Esophagus muscularis mucosa (tissue), 4 donors: ENCODE measurements around the gene PARD6B. TPM values are rescaled to one million over a fixed set of nuclear protein-coding genes. Genes with fewer than 3 reads are reported as not detected.

ENCODE experiments used
- DNase-seq: peaks from one replicate; pipeline ENCODE4 v3.0.0-alpha.2; 2017; ENCODE audit errors: extremely low spot score
- H3K27ac ChIP-seq, 4 donors: fragments of 200-600 bp; sonication (generic); replicated peaks in 1 of 4; 1 replicate in 3 of 4; 2 replicates in 1 of 4; pipeline ENCODE4 v1.5.1; 2016 to 2019; ENCODE audit warnings: mild to moderate bottlenecking in 1 of 4
- H3K27me3 ChIP-seq, 4 donors: fragments of 200-600 bp; sonication (generic); one replicate each; pipeline versions ENCODE4 v1.5.1 to v1.6.0; 2016 to 2019
- H3K36me3 ChIP-seq, 4 donors: fragments of 200-600 bp; sonication (generic); one replicate each; pipeline ENCODE4 v1.5.1; 2016 to 2019
- H3K4me1 ChIP-seq, 4 donors: fragments of 200-600 bp; sonication (generic); one replicate each; pipeline ENCODE4 v1.5.1; 2016 to 2019
- H3K4me3 ChIP-seq, 4 donors: fragments of 200-600 bp; sonication (generic); 1 replicate in 2 of 4; 2 replicates in 2 of 4; pipeline ENCODE4 v1.5.1; 2016 to 2019; ENCODE audit warnings: mild to moderate bottlenecking in 4 of 4, moderate library complexity in 1 of 4
- H3K9me3 ChIP-seq, 4 donors: fragments of 200-600 bp; sonication (generic); 1 replicate in 3 of 4; 2 replicates in 1 of 4; pipeline ENCODE4 v1.5.1; 2016 to 2019
- CTCF ChIP-seq, 3 experiments: fragments of 200-600 bp in 2 of 3; fragments of 450-650 bp in 1 of 3; sonication (generic) in 2 of 3; IDR thresholded peaks; one replicate each; pipeline ENCODE4 v1.5.1; 2017 to 2019; ENCODE audit warnings: antibody characterized with exemption in 3 of 3, mild to moderate bottlenecking in 2 of 3, moderate library complexity in 1 of 3
- EP300 ChIP-seq: sonication (generic); formaldehyde crosslinking; IDR thresholded peaks from one replicate; pipeline ENCODE4 v1.6.1; 2017; ENCODE audit warnings: antibody characterized with exemption
- POLR2A ChIP-seq: fragments of 450-650 bp; IDR thresholded peaks from one replicate; pipeline ENCODE4 v1.6.1; 2017; ENCODE audit warnings: antibody characterized with exemption, moderate library complexity, mild to moderate bottlenecking, low read depth
- POLR2AphosphoS5 ChIP-seq, 2 donors: sonication (generic); formaldehyde crosslinking; IDR thresholded peaks; one replicate each; pipeline ENCODE4 v1.6.1; 2017; ENCODE audit warnings: antibody characterized with exemption in 2 of 2
- WGBS: methylation state at CpG from one replicate; pipeline ENCODE4 v1.1.5; 2018; 5-methylcytosine and 5-hydroxymethylcytosine counted together
- intact Hi-C: fragments of 100-400 bp; cut with DNase I; formaldehyde crosslinking; loops from one replicate; pipeline ENCODE4 v1.15.1; 2023
- total RNA-seq, 4 donors: library from RNA; depleted of rRNA; stranded (reverse); fragments of >200 nt; gene quantifications; one replicate each; pipeline versions ENCODE4 v1.1.0 to v1.2.1, GENCODE V29; 2016

Gene PARD6B
- 1 to 10 TPM in 3 of 4 donors, under 1 TPM in 1; 0.99 to 4.2 (median 2.8) TPM for total RNA-seq

GRCh38 chr20:50731055-50731929 is at the start of gene PARD6B:
PARD6B (plus strand) TSS chr20:50731580; CDS start chr20:50731787, 207 bp downstream.
- Histone ChIP-seq H3K36me3 (no peaks in the 10 kb centered on the region), H3K4me1 (peaks cover 17 to 23% (median 20%) of the 10 kb centered on the region in 4 donors), H3K27me3 (no peaks in the 10 kb centered on the region), H3K9me3 (no peaks in the 10 kb centered on the region), H3K27ac (peak within 1 kb of the TSS; percentile 62 to 84 (median 77)), H3K4me3 (peak within 1 kb of the TSS; percentile 76 to 91 (median 84))
- TF ChIP-seq POLR2AphosphoS5 (IDR thresholded peaks at IDR 0.05) (peak; percentile 53 to 89), EP300 (no peak)
- peak; percentile 97 for DNase-seq
- intact Hi-C loops: no loop called here
- no CpG with 5 or more reads among the region's 114 CpGs for WGBS

GRCh38 chr20:50682065-50682464 is 49.3 kb upstream of the PARD6B start:
- H3K9me3 ChIP-seq: no peaks in the 10 kb centered on the region
- 76% methylated on average over 4 of the region's 4 CpGs for WGBS
- no peak for TF ChIP-seq POLR2A
- no peak for TF ChIP-seq CTCF (IDR thresholded peaks at IDR 0.05)
- no peak for TF ChIP-seq POLR2AphosphoS5 (IDR thresholded peaks at IDR 0.05)
- TF ChIP-seq EP300: no peak

GRCh38 chr20:50682947-50683530 is 48.3 kb upstream of the PARD6B start:
- Histone ChIP-seq H3K9me3 (no peaks in the 10 kb centered on the region), H3K4me3 (no peak overlapping the region), H3K27me3 (no peaks in the 10 kb centered on the region), H3K36me3 (no peaks in the 10 kb centered on the region), H3K4me1 (peaks cover 0 to 12% (median 7%) of the 10 kb centered on the region in 4 donors), H3K27ac (no peak overlapping the region)
- 92% methylated on average over 8 of the region's 8 CpGs for WGBS
- TF ChIP-seq CTCF (IDR thresholded peaks at IDR 0.05) (no peak), POLR2AphosphoS5 (IDR thresholded peaks at IDR 0.05) (no peak), EP300 (no peak), POLR2A (no peak)
- no peak for DNase-seq
- intact Hi-C loops: no loop called here

More at GRCh38 chr20:50682065-50682464, 49.3 kb upstream of the PARD6B start:
- intact Hi-C loops: no loop called here
- no peak overlapping the region for H3K4me3 ChIP-seq
- no peak for DNase-seq
- H3K27ac ChIP-seq: no peak overlapping the region
- H3K36me3 ChIP-seq: no peaks in the 10 kb centered on the region
- peaks cover 0 to 9% (median 8%) of the 10 kb centered on the region in 4 donors for H3K4me1 ChIP-seq
- no peaks in the 10 kb centered on the region for H3K27me3 ChIP-seq

GRCh38 chr20:50683570-50683969 is 47.8 kb upstream of the PARD6B start:
- Histone ChIP-seq H3K27ac (no peak overlapping the region), H3K4me3 (no peak overlapping the region), H3K27me3 (no peaks in the 10 kb centered on the region), H3K36me3 (no peaks in the 10 kb centered on the region), H3K4me1 (peaks cover 0 to 12% (median 1%) of the 10 kb centered on the region in 4 donors), H3K9me3 (no peaks in the 10 kb centered on the region)
- intact Hi-C loops: no loop called here
- DNase-seq: no peak
- TF ChIP-seq EP300 (no peak), CTCF (IDR thresholded peaks at IDR 0.05) (no peak), POLR2AphosphoS5 (IDR thresholded peaks at IDR 0.05) (no peak), POLR2A (no peak)
- 97% methylated on average over 4 of the region's 6 CpGs for WGBS

- 53% methylated on average over 10 of the region's 10 CpGs for WGBS
These were observed 44.6 kb upstream of the PARD6B start for GRCh38 chr20:50686821-50687220.

More at GRCh38 chr20:50686821-50687220, 44.6 kb upstream of the PARD6B start:
- no peak for DNase-seq
- Histone ChIP-seq H3K9me3 (no peaks in the 10 kb centered on the region), H3K27me3 (peaks cover 0 to 22% (median 3%) of the 10 kb centered on the region in 4 donors), H3K4me3 (no peak overlapping the region), H3K36me3 (no peaks in the 10 kb centered on the region), H3K27ac (peak overlapping the region in 1 of 4 donors; percentile 26), H3K4me1 (peaks cover 8 to 23% (median 10%) of the 10 kb centered on the region in 4 donors)
- intact Hi-C loops: no loop called here
- TF ChIP-seq CTCF (IDR thresholded peaks at IDR 0.05): no peak
- TF ChIP-seq POLR2A: no peak
- TF ChIP-seq POLR2AphosphoS5 (IDR thresholded peaks at IDR 0.05): no peak
- no peak for TF ChIP-seq EP300
